LNCAP (cell line): ENCODE data around the gene OSBPL10.

Source experiments
- TF ChIP-seq, protein P1 (sequence below): fragments of 450-650 bp; IDR thresholded peaks from 2 replicates; pipeline ENCODE4 v1.5.1; 2017; ENCODE audit warnings: mild to moderate bottlenecking

Gene OSBPL10

DNA sequence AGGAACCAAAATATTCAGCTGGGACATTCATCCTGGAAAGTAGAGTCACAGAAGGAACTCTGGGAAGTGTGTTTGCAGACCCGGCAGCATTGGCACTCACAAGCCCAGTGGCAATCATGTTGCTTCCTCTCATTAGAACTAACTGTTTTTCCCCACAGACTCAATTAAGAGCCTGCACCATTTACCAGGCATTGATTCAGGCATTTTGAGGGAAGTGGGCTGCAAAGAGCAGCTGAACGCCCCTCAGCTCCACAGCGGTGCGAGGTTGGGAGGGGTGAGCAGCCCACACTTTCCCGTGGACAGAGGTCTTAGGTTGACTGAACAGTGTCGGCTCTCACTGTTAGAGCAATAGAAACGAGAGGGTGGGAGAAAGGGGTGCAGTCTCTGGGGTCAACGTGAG lies 304.5 kb downstream of the OSBPL10 start:
- TF ChIP-seq, protein P1, sequence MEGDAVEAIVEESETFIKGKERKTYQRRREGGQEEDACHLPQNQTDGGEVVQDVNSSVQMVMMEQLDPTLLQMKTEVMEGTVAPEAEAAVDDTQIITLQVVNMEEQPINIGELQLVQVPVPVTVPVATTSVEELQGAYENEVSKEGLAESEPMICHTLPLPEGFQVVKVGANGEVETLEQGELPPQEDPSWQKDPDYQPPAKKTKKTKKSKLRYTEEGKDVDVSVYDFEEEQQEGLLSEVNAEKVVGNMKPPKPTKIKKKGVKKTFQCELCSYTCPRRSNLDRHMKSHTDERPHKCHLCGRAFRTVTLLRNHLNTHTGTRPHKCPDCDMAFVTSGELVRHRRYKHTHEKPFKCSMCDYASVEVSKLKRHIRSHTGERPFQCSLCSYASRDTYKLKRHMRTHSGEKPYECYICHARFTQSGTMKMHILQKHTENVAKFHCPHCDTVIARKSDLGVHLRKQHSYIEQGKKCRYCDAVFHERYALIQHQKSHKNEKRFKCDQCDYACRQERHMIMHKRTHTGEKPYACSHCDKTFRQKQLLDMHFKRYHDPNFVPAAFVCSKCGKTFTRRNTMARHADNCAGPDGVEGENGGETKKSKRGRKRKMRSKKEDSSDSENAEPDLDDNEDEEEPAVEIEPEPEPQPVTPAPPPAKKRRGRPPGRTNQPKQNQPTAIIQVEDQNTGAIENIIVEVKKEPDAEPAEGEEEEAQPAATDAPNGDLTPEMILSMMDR = no peak

DNA sequence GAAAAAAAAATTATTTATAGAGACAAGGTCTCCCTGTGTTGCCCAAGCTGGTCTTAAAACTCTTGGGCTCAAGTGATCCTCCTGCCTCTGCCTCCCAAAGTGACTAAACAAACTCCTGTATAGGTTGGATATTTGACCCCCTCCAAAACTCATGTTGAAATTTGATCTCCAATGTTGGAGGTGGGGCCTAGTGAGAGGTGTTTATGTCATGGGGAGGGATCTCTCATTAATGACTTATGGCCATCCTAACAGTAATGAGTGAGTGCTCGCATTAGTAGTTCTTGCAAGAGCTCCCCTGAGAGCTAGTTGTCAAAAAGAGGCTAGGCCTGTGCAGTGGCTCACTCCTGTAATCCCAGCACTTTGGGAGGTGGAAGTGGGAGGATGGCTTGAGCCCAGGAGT lies 307.1 kb downstream of the OSBPL10 start:
- TF ChIP-seq, protein P1 = no peak

DNA sequence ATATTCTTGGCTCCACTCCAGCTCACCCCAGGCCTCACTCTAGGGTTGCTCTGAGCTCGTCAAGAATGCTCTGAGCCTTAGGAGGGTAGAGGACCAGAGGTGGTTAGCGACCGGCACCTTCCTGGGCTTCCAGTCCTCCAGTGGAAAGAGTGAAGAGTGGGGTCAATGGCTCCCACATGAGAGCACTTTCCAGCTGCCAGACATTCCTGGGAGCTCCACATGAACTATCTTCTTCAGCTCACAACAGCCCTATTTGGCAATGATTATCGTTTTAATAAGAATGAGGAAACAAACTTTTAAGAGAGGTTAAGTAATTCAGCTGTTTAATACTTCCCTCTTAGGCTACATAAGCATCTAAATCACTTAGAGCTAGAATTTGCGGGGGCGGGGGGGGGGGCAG lies 309.1 kb downstream of the OSBPL10 start:
- TF ChIP-seq, protein P1 = no peak

DNA sequence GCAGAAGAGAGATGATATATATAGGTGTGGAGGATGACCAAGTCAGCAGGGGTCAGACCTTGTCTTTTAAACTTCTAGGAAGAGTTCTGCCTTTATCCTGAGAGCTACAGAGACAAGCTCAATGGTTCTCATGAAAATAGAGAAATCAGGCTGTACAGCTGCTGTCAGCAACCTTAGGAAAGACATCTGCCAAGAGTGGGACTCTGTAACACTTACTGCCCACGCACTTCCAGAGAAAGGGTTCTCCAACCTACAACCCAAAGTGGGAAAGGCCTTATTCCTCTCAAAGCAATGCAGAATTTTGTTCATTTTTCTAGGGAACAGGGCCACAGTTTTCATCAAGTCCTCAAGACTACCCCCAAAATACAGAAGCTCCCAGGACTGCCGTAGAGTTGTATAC lies 309.6 kb downstream of the OSBPL10 start:
- TF ChIP-seq, protein P1 = no peak

DNA sequence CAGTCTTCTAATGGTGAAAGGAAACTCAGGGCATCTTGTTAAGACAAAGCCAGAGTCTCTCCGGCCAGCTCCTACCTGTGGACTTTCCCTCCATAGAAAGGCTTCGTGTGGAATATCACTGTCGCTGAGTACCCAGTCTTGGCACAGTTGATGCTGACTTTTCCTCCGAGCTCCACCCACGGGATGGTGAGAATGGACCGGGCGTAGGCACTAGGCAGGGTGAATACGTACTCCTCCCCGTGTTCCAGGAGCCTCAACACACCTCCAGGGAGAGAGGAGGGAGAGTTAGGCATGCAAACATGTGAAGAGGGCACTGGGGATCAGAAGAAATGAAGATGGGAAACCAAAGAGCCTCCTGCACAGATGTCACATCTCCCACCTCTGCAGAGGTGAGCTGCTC lies 310.3 kb downstream of the OSBPL10 start:
- TF ChIP-seq, protein P1 = no peak

DNA sequence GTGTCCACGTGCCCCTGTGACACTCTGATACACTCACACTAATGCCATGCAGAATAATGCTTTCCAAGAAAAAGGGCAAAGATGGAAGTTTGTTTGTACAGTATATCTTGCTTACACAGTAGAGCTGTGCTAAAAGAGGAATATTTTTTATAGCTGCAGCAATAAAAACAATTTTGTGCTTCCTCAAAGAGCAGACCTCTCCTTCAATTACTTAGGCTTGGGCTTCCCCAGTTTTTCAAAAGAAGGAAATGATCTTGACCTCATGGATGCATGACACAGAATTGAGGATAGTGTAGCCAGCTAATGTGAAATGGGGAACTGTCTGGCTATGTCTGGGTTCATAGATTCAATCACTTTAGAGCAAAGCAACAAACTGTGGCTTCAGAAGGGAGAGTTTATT lies 310.9 kb downstream of the OSBPL10 start:
- TF ChIP-seq, protein P1 = no peak

DNA sequence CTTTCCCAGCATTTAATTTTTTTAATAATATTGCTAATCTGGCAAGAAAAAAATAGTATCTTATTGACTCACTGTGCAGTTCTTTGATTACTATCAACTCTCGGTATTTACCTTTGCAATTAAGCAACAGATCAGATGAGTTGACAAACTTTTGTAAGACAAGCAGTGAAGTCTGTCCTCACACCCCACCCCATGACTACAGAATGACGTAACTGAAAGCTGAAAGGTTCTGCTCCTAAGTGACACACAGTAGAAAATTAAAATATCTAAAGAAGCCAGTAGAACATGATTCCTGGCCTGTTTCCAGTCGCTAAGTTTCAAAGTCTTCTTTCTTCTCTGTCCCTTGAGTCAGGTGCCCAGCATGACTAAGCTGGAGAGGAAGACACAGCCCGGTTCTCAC lies 312.8 kb downstream of the OSBPL10 start:
- TF ChIP-seq, protein P1 = no peak

DNA sequence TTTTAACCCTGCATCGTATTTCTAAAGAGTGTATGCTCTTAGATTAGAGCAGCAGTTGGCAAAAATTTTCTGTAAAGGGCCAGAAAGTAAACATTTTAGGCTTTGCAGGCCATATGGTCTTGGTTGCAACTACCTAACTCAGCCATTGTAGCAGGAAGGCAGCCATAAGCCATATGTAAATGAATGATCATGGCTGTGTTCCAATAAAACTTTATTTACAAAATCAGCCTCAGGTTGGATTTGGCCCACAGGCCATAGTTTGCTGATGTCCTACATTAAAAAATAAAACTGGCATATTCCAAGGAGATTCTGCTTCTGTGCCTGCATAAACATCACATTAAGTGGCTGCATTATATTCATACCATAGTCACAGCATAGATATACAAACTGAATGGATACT lies 313.5 kb downstream of the OSBPL10 start:
- TF ChIP-seq, protein P1 = no peak
